ENCODE data around the gene CRACR2A. TPM values are rescaled to one million over a fixed set of nuclear protein-coding genes. Genes with fewer than 3 reads are reported as not detected.

CRACR2A gene
- total RNA-seq, 1 experiment from 2014 or later, result 9.5 TPM

GRCh38 chr12:3604286-3604685 lies 148.6 kb downstream of the CRACR2A start:
- Histone ChIP-seq H3K9me3 (no peaks in the 10 kb centered on the region), H3K4me3 (no peak overlapping the region), H3K27me3 (no peaks in the 10 kb centered on the region), H3K36me3 (no peaks in the 10 kb centered on the region)
- no peak for DNase-seq

- H3K9me3 ChIP-seq, result no peaks in the 10 kb centered on the region
- H3K27me3 ChIP-seq, result no peaks in the 10 kb centered on the region
- no peak for DNase-seq
- H3K4me3 ChIP-seq, result no peak overlapping the region
- no peaks in the 10 kb centered on the region for H3K36me3 ChIP-seq
Measured at GRCh38 chr12:3603576-3603975, 149.3 kb downstream of the CRACR2A start.

GRCh38 chr12:3602488-3602887 lies 150.4 kb downstream of the CRACR2A start:
- Histone ChIP-seq H3K27me3 (no peaks in the 10 kb centered on the region), H3K9me3 (no peaks in the 10 kb centered on the region), H3K36me3 (no peaks in the 10 kb centered on the region), H3K4me3 (no peak overlapping the region)
- no peak for DNase-seq

GRCh38 chr12:3601461-3602150 lies 151.3 kb downstream of the CRACR2A start:
- no peak for DNase-seq
- no peaks in the 10 kb centered on the region for H3K36me3 ChIP-seq
- no peaks in the 10 kb centered on the region for H3K9me3 ChIP-seq
- no peaks in the 10 kb centered on the region for H3K27me3 ChIP-seq
- H3K4me3 ChIP-seq, result no peak overlapping the region

GRCh38 chr12:3600951-3601350 lies 152.0 kb downstream of the CRACR2A start:
- Histone ChIP-seq H3K4me3 (no peak overlapping the region), H3K36me3 (no peaks in the 10 kb centered on the region), H3K27me3 (no peaks in the 10 kb centered on the region), H3K9me3 (no peaks in the 10 kb centered on the region)
- no peak for DNase-seq

GRCh38 chr12:3600039-3600720 lies 152.7 kb downstream of the CRACR2A start:
- no peaks in the 10 kb centered on the region for H3K9me3 ChIP-seq
- H3K27me3 ChIP-seq, result no peaks in the 10 kb centered on the region
- H3K36me3 ChIP-seq, result no peaks in the 10 kb centered on the region
- no peak overlapping the region for H3K4me3 ChIP-seq
- DNase-seq, result no peak

- no peaks in the 10 kb centered on the region for H3K9me3 ChIP-seq
- H3K36me3 ChIP-seq, result no peaks in the 10 kb centered on the region
- H3K27me3 ChIP-seq, result no peaks in the 10 kb centered on the region
- H3K4me3 ChIP-seq, result no peak overlapping the region
- DNase-seq, result no peak
Measured at GRCh38 chr12:3598896-3599860, 153.7 kb downstream of the CRACR2A start.

GRCh38 chr12:3597526-3598210 lies 155.2 kb downstream of the CRACR2A start:
- Histone ChIP-seq H3K9me3 (no peaks in the 10 kb centered on the region), H3K27me3 (no peaks in the 10 kb centered on the region), H3K36me3 (no peaks in the 10 kb centered on the region), H3K4me3 (no peak overlapping the region)
- DNase-seq, result peak; percentile 35

GRCh38 chr12:3596703-3597415 lies 156.1 kb downstream of the CRACR2A start:
- Histone ChIP-seq H3K27me3 (no peaks in the 10 kb centered on the region), H3K9me3 (no peaks in the 10 kb centered on the region), H3K36me3 (no peaks in the 10 kb centered on the region), H3K4me3 (no peak overlapping the region)
- DNase-seq, result no peak

- Histone ChIP-seq H3K9me3 (no peaks in the 10 kb centered on the region), H3K4me3 (no peak overlapping the region), H3K27me3 (no peaks in the 10 kb centered on the region), H3K36me3 (no peaks in the 10 kb centered on the region)
- DNase-seq, result no peak
Measured at GRCh38 chr12:3595721-3596120, 157.2 kb downstream of the CRACR2A start.

GRCh38 chr12:3594966-3595365 lies 157.9 kb downstream of the CRACR2A start:
- no peaks in the 10 kb centered on the region for H3K36me3 ChIP-seq
- DNase-seq, result no peak
- H3K27me3 ChIP-seq, result no peaks in the 10 kb centered on the region
- H3K4me3 ChIP-seq, result no peak overlapping the region
- H3K9me3 ChIP-seq, result no peaks in the 10 kb centered on the region

- Histone ChIP-seq H3K9me3 (no peaks in the 10 kb centered on the region), H3K4me3 (no peak overlapping the region), H3K36me3 (no peaks in the 10 kb centered on the region), H3K27me3 (no peaks in the 10 kb centered on the region)
- DNase-seq, result no peak
Measured at GRCh38 chr12:3593906-3594483, 158.9 kb downstream of the CRACR2A start.

GRCh38 chr12:3592856-3593625 lies 159.9 kb downstream of the CRACR2A start:
- Histone ChIP-seq H3K9me3 (no peaks in the 10 kb centered on the region), H3K4me3 (no peak overlapping the region), H3K27me3 (no peaks in the 10 kb centered on the region), H3K36me3 (no peaks in the 10 kb centered on the region)
- no peak for DNase-seq

- no peak for DNase-seq
- no peak overlapping the region for H3K4me3 ChIP-seq
- H3K36me3 ChIP-seq, result no peaks in the 10 kb centered on the region
- H3K9me3 ChIP-seq, result no peaks in the 10 kb centered on the region
- no peaks in the 10 kb centered on the region for H3K27me3 ChIP-seq
Measured at GRCh38 chr12:3589745-3590144, 163.2 kb downstream of the CRACR2A start.

- H3K4me3 ChIP-seq, result no peak overlapping the region
Measured at GRCh38 chr12:3587402-3588013, 165.4 kb downstream of the CRACR2A start.

More at GRCh38 chr12:3587402-3588013, 165.4 kb downstream of the CRACR2A start:
- Histone ChIP-seq H3K27me3 (no peaks in the 10 kb centered on the region), H3K36me3 (no peaks in the 10 kb centered on the region), H3K9me3 (no peaks in the 10 kb centered on the region)
- DNase-seq, result no peak
